ENCODE results near the gene CADPS2. TPM values are rescaled to one million over a fixed set of nuclear protein-coding genes. Genes with fewer than 3 reads are reported as not detected.
"Not testable (repeated sequence)": the region's sequence is repeated elsewhere in the genome, so short reads cannot be mapped to it uniquely, and the experiment has no call there.

The CADPS2 gene
- total and polyA plus RNA-seq, 7 experiments from 2014 or later = not detected

- Histone ChIP-seq H3K4me1 (ENCODE audit: control insufficient read depth in 2 of 2, insufficient read depth in 2 of 2, low read length in 2 of 2) (no peaks in the 10 kb centered on the region), H3K27me3 (ENCODE audit: control insufficient read depth in 2 of 2, insufficient read depth in 2 of 2, low read length in 2 of 2) (no peaks in the 10 kb centered on the region), H3K4me3 (ENCODE audit: low read length) (no peak overlapping the region), H3K36me3 (ENCODE audit: control insufficient read depth in 2 of 3, insufficient read depth in 3 of 3, low read length in 3 of 3) (no peaks in the 10 kb centered on the region), H3K9me3 (ENCODE audit: control insufficient read depth in 2 of 3, low read length in 3 of 3) (no peaks in the 10 kb centered on the region), H3K27ac (ENCODE audit: low read depth, low read length) (no peak overlapping the region)
- H3K4me1 Mint-ChIP-seq = peaks cover 0 to 5% (median 0%) of the 10 kb centered on the region in 7 donors
- no peak overlapping the region for H3K4me3 Mint-ChIP-seq
- peaks cover 0 to 7% (median 3%) of the 10 kb centered on the region in 5 donors for H3K36me3 Mint-ChIP-seq
- ATAC-seq (no peak), DNase-seq (no peak)
- POLR2A ChIA-PET = no interaction called here
- H3K27me3 Mint-ChIP-seq = peaks cover 52 to 62% (median 61%) of the 10 kb centered on the region in 5 donors
- H3K9me3 Mint-ChIP-seq = peaks cover 3 to 32% (median 7%) of the 10 kb centered on the region in 11 donors
- H3K27ac Mint-ChIP-seq = no peak overlapping the region
- intact Hi-C loops (cut with micrococcal nuclease) = no loop called here
- CTCF ChIA-PET = no interaction called here
These were observed 587.6 kb downstream of the CADPS2 start for GRCh38 chr7:122298618-122299017.

- peaks cover 2 to 29% (median 6%) of the 10 kb centered on the region in 11 donors for H3K9me3 Mint-ChIP-seq
These were observed 588.1 kb downstream of the CADPS2 start for GRCh38 chr7:122298131-122298530.

GRCh38 chr7:122291189-122291588, 595.1 kb downstream of the CADPS2 start:
- ATAC-seq = no peak
- no peak overlapping the region for H3K27ac Mint-ChIP-seq
- Histone ChIP-seq H3K4me3 (ENCODE audit: low read length) (no peak overlapping the region), H3K27ac (ENCODE audit: low read depth, low read length) (no peak overlapping the region), H3K36me3 (ENCODE audit: control insufficient read depth in 2 of 3, insufficient read depth in 3 of 3, low read length in 3 of 3) (no peaks in the 10 kb centered on the region), H3K9me3 (ENCODE audit: control insufficient read depth in 2 of 3, low read length in 3 of 3) (peaks cover 0 to 8% (median 0%) of the 10 kb centered on the region in 3 experiments), H3K4me1 (ENCODE audit: control insufficient read depth in 2 of 2, insufficient read depth in 2 of 2, low read length in 2 of 2) (no peaks in the 10 kb centered on the region), H3K27me3 (ENCODE audit: control insufficient read depth in 2 of 2, insufficient read depth in 2 of 2, low read length in 2 of 2) (no peaks in the 10 kb centered on the region)
- ChIA-PET POLR2A (no interaction called here), CTCF (no interaction called here)
- intact Hi-C loops (cut with micrococcal nuclease) = no loop called here
- H3K36me3 Mint-ChIP-seq = no peaks in the 10 kb centered on the region
- peaks cover 0 to 13% (median 6%) of the 10 kb centered on the region in 5 donors for H3K27me3 Mint-ChIP-seq
- peaks cover under 1 to 33% (median 10%) of the 10 kb centered on the region in 11 donors for H3K9me3 Mint-ChIP-seq
- no peak overlapping the region for H3K4me3 Mint-ChIP-seq
- H3K4me1 Mint-ChIP-seq = no peaks in the 10 kb centered on the region
- no peak for DNase-seq

More at GRCh38 chr7:122298131-122298530, 588.1 kb downstream of the CADPS2 start:
- CTCF ChIA-PET = no interaction called here
- POLR2A ChIA-PET = no interaction called here
- no peak overlapping the region for H3K27ac Mint-ChIP-seq
- peaks cover 48 to 58% (median 57%) of the 10 kb centered on the region in 5 donors for H3K27me3 Mint-ChIP-seq
- Histone ChIP-seq H3K36me3 (ENCODE audit: control insufficient read depth in 2 of 3, insufficient read depth in 3 of 3, low read length in 3 of 3) (no peaks in the 10 kb centered on the region), H3K9me3 (ENCODE audit: control insufficient read depth in 2 of 3, low read length in 3 of 3) (no peaks in the 10 kb centered on the region), H3K27me3 (ENCODE audit: control insufficient read depth in 2 of 2, insufficient read depth in 2 of 2, low read length in 2 of 2) (no peaks in the 10 kb centered on the region), H3K27ac (ENCODE audit: low read depth, low read length) (no peak overlapping the region), H3K4me3 (ENCODE audit: low read length) (no peak overlapping the region), H3K4me1 (ENCODE audit: control insufficient read depth in 2 of 2, insufficient read depth in 2 of 2, low read length in 2 of 2) (no peaks in the 10 kb centered on the region)
- no peak for DNase-seq
- H3K4me3 Mint-ChIP-seq = no peak overlapping the region
- H3K4me1 Mint-ChIP-seq = peaks cover 0 to 3% (median 0%) of the 10 kb centered on the region in 7 donors
- ATAC-seq = no peak
- peaks cover 0 to 7% (median under 1%) of the 10 kb centered on the region in 5 donors for H3K36me3 Mint-ChIP-seq
- intact Hi-C loops (cut with micrococcal nuclease) = no loop called here

GRCh38 chr7:122290476-122290875, 595.8 kb downstream of the CADPS2 start:
- H3K36me3 Mint-ChIP-seq = no peaks in the 10 kb centered on the region

GRCh38 chr7:122289426-122289825, 596.8 kb downstream of the CADPS2 start:
- Mint-ChIP-seq H3K27ac (no peak overlapping the region), H3K36me3 (no peaks in the 10 kb centered on the region), H3K4me3 (no peak overlapping the region), H3K4me1 (no peaks in the 10 kb centered on the region), H3K27me3 (peaks cover 0 to 5% (median 3%) of the 10 kb centered on the region in 5 donors), H3K9me3 (peaks cover 0 to 35% (median 10%) of the 10 kb centered on the region in 11 donors)
- Histone ChIP-seq H3K4me1 (ENCODE audit: control insufficient read depth in 2 of 2, insufficient read depth in 2 of 2, low read length in 2 of 2) (no peaks in the 10 kb centered on the region), H3K27me3 (ENCODE audit: control insufficient read depth in 2 of 2, insufficient read depth in 2 of 2, low read length in 2 of 2) (no peaks in the 10 kb centered on the region), H3K4me3 (ENCODE audit: low read length) (no peak overlapping the region), H3K27ac (ENCODE audit: low read depth, low read length) (no peak overlapping the region), H3K36me3 (ENCODE audit: control insufficient read depth in 2 of 3, insufficient read depth in 3 of 3, low read length in 3 of 3) (no peaks in the 10 kb centered on the region), H3K9me3 (ENCODE audit: control insufficient read depth in 2 of 3, low read length in 3 of 3) (peaks cover 0 to 8% (median 0%) of the 10 kb centered on the region in 3 experiments)
- no peak for ATAC-seq
- intact Hi-C loops (cut with micrococcal nuclease) = no loop called here
- CTCF ChIA-PET = no interaction called here
- POLR2A ChIA-PET = no interaction called here
- DNase-seq = no peak

More at GRCh38 chr7:122290476-122290875, 595.8 kb downstream of the CADPS2 start:
- DNase-seq = no peak
- ChIA-PET POLR2A (no interaction called here), CTCF (no interaction called here)
- Mint-ChIP-seq H3K9me3 (peaks cover 2 to 30% (median 10%) of the 10 kb centered on the region in 11 donors), H3K4me3 (no peak overlapping the region), H3K27me3 (peaks cover 0 to 11% (median 4%) of the 10 kb centered on the region in 5 donors), H3K27ac (no peak overlapping the region), H3K4me1 (no peaks in the 10 kb centered on the region)
- Histone ChIP-seq H3K27ac (ENCODE audit: low read depth, low read length) (no peak overlapping the region), H3K27me3 (ENCODE audit: control insufficient read depth in 2 of 2, insufficient read depth in 2 of 2, low read length in 2 of 2) (no peaks in the 10 kb centered on the region), H3K9me3 (ENCODE audit: control insufficient read depth in 2 of 3, low read length in 3 of 3) (peaks cover 0 to 8% (median 0%) of the 10 kb centered on the region in 3 experiments), H3K4me3 (ENCODE audit: low read length) (no peak overlapping the region), H3K4me1 (ENCODE audit: control insufficient read depth in 2 of 2, insufficient read depth in 2 of 2, low read length in 2 of 2) (no peaks in the 10 kb centered on the region), H3K36me3 (ENCODE audit: control insufficient read depth in 2 of 3, insufficient read depth in 3 of 3, low read length in 3 of 3) (no peaks in the 10 kb centered on the region)
- ATAC-seq = no peak
- intact Hi-C loops (cut with micrococcal nuclease) = no loop called here

GRCh38 chr7:122284608-122285007, 601.7 kb downstream of the CADPS2 start:
- intact Hi-C loops (cut with micrococcal nuclease) = not testable (repeated sequence)

GRCh38 chr7:122273117-122273516, 613.1 kb downstream of the CADPS2 start:
- no peak overlapping the region for H3K4me3 ChIP-seq (ENCODE audit: low read length)
- no peaks in the 10 kb centered on the region for H3K4me1 ChIP-seq (ENCODE audit: control insufficient read depth in 2 of 2, insufficient read depth in 2 of 2, low read length in 2 of 2)
- no peaks in the 10 kb centered on the region for H3K36me3 ChIP-seq (ENCODE audit: control insufficient read depth in 2 of 3, insufficient read depth in 3 of 3, low read length in 3 of 3)
- Mint-ChIP-seq H3K27ac (no peak overlapping the region), H3K36me3 (no peaks in the 10 kb centered on the region), H3K27me3 (no peaks in the 10 kb centered on the region), H3K4me1 (no peaks in the 10 kb centered on the region), H3K4me3 (no peak overlapping the region), H3K9me3 (peaks cover 0 to 6% (median 2%) of the 10 kb centered on the region in 11 donors)
- intact Hi-C loops (cut with micrococcal nuclease) = no loop called here
- POLR2A ChIA-PET = no interaction called here
- ATAC-seq = no peak
- no peaks in the 10 kb centered on the region for H3K27me3 ChIP-seq (ENCODE audit: control insufficient read depth in 2 of 2, insufficient read depth in 2 of 2, low read length in 2 of 2)
- no peak for DNase-seq
- CTCF ChIA-PET = no interaction called here
- H3K27ac ChIP-seq (ENCODE audit: low read depth, low read length) = no peak overlapping the region
- H3K9me3 ChIP-seq (ENCODE audit: control insufficient read depth in 2 of 3, low read length in 3 of 3) = no peaks in the 10 kb centered on the region

More at GRCh38 chr7:122284608-122285007, 601.7 kb downstream of the CADPS2 start:
- H3K4me3 ChIP-seq (ENCODE audit: low read length); H3K4me3 Mint-ChIP-seq; CTCF ChIA-PET; H3K27me3 Mint-ChIP-seq; H3K27ac Mint-ChIP-seq; H3K27ac ChIP-seq (ENCODE audit: low read depth, low read length); H3K9me3 ChIP-seq (ENCODE audit: control insufficient read depth in 2 of 3, low read length in 3 of 3); H3K4me1 ChIP-seq (ENCODE audit: control insufficient read depth in 2 of 2, insufficient read depth in 2 of 2, low read length in 2 of 2); H3K36me3 ChIP-seq (ENCODE audit: control insufficient read depth in 2 of 3, insufficient read depth in 3 of 3, low read length in 3 of 3); H3K36me3 Mint-ChIP-seq; DNase-seq; ATAC-seq; POLR2A ChIA-PET; H3K27me3 ChIP-seq (ENCODE audit: control insufficient read depth in 2 of 2, insufficient read depth in 2 of 2, low read length in 2 of 2); H3K4me1 Mint-ChIP-seq: not testable (repeated sequence)
- peaks cover 0 to 23% (median 3%) of the 10 kb centered on the region in 11 donors for H3K9me3 Mint-ChIP-seq
